Cardiac septum (tissue), 1 donor: ENCODE results near the gene EEPD1. TPM values are rescaled to one million over a fixed set of nuclear protein-coding genes. Genes with fewer than 3 reads are reported as not detected.

Source experiments
- DNase-seq: peaks from one replicate; pipeline ENCODE4 v3.0.0-alpha.2; 2020; ENCODE audit warnings: low spot score
- intact Hi-C: fragments of 100-400 bp; cut with DNase I; formaldehyde crosslinking; loops from one replicate; pipeline ENCODE4 v1.14.0; 2022
- total RNA-seq: library from RNA; stranded (reverse); fragmentation: NEBNext Ultra II Directional; extraction: Animal tissue kit (Norgen Biotek cat#: 25700); gene quantifications from one replicate; pipeline ENCODE4 v1.2.1, GENCODE V29; 2021
- donor health status: DM: no; HTN: no; CAD: no.

The EEPD1 gene
- total RNA-seq, 1 donor from 2014 or later, result 6.6 TPM

GRCh38 chr7:36344622-36345021 is 191.6 kb downstream of the EEPD1 start:
- intact Hi-C loops, result no loop called here
- no peak for DNase-seq

GRCh38 chr7:36346260-36346831 is 193.3 kb downstream of the EEPD1 start:
- DNase-seq, result no peak
- intact Hi-C loops, result no loop called here

- no peak for DNase-seq
- intact Hi-C loops, result no loop called here
Measured at GRCh38 chr7:36348256-36348655, 195.2 kb downstream of the EEPD1 start.

- DNase-seq, result no peak
- intact Hi-C loops, result no loop called here
Measured at GRCh38 chr7:36348771-36349170, 195.7 kb downstream of the EEPD1 start.

GRCh38 chr7:36349626-36350025 is 196.6 kb downstream of the EEPD1 start:
- intact Hi-C loops, result no loop called here
- DNase-seq, result no peak

Other genes starting within 250 kb of the EEPD1 start
- 0.57 TPM for gene ANLN, start 236.6 kb downstream of the EEPD1 start, total RNA-seq